Measurements from ENCODE around the gene FGFR4. TPM values are rescaled to one million over a fixed set of nuclear protein-coding genes. Genes with fewer than 3 reads are reported as not detected.
"Not testable (repeated sequence)": the region's sequence is repeated elsewhere in the genome, so short reads cannot be mapped to it uniquely, and the experiment has no call there.

The FGFR4 gene
- 145 and 158 TPM in 2 replicates for total RNA-seq (2014; rRNA removed; shearing (Covaris generic))

DNA sequence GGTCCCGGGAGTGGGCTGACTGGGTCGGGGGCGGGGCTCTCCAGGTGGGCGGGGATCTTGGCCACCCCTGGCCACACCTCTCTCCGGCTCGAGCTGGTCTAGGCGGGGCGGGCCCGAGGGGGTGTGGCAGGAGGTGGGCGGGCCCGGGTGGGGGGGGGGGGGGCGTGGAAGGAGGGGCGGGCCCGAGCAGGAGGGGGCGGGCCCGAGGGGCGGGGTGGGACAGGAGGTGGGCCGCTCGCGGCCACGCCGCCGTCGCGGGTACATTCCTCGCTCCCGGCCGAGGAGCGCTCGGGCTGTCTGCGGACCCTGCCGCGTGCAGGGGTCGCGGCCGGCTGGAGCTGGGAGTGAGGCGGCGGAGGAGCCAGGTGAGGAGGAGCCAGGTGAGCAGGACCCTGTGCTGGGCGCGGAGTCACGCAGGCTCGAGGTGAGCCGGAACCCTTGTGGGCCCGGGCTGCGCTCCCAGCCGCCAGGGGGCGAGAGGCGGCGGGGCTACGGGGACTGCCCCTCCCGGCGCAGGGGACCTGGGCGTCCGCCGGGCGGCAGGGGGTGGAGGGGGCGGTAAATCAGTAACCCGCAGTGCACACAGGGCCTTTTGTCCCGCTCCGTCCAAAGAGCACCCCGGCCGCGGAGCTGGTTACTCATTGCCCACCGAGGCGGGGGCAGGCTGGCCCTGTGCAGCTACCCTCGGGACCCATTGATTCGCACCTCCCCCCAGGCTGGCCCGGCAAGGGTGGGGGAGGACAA, at the start of gene FGFR4:
FGFR4 (plus strand) TSS at position 262 of the 744 bp plus-strand sequence. CDS start 2,688 bp downstream, outside the sequence.
- DNase-seq (ENCODE audit: low spot score): peak; percentile 92

DNA sequence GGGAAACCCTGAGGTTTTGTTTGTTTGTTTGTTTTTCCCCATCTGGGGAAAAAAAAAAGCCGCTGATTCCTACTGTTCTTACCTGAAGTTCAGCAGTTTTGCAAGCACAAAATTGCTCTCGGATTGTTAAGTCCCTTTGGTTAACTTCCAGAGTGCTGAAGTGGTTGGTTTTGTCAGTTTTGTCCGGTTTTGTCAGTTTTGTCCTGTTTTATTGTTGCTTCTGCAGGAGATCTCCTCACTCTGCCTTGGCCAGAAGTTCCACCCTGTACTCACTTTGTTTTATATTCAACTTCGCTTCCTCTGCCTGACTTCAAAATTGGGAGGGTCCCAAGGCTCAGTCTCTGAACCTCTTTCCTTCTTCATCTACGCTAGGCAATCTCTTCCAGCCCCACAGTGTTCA, 49.8 kb upstream of the FGFR4 start:
- DNase-seq (ENCODE audit: low spot score): no peak

DNA sequence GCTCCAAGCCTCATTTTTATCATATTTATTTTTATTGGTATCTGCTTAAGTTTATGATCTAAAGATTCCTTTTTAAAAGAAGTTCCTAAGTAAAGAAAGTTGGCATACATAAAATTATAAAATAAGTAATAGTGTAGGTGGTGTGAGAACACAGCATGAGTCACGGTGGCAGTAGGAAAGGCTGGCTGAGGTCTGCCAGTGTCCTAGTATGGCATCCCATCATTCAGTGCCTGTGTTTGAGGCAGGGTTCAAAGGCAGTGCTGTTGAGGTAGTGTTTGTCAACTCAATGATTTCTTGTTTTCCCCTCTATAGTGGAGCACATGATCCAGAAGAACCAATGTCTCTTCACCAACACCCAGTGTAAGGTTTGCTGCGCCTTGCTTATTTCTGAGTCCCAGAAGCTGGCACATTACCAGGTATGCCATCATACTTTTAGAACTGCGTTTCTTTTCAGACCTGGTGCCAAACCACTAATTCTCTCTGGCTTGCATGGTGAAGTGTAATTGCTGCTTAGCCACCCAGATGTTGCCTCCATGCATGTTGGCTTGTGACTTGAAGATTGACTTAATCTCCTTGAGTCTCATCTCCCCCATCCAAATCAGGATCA, 45.8 kb upstream of the FGFR4 start:
- DNase-seq (ENCODE audit: low spot score): no peak

- no peak for DNase-seq (ENCODE audit: low spot score)
Measured at GRCh38 chr5:177041936-177042335, 44.8 kb upstream of the FGFR4 start.

DNA sequence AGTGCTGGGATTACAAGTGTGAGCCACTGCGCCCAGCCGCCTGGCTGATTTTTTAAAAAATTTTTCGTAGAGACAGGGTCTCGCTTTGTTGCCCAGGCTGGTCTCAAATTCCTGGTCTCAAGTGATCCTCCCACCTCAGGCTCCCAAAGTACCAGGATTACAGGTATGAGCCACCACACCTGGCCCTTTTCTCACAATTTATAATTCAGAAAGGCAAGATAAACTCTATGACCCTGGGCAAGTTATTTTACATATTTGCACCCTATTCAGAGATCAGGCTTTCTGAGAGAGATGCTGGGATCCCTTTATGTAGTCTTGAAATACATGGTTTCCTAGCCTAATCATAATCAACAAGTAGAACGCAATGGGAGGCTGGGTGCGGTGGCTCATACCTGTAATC, 43.6 kb upstream of the FGFR4 start:
- DNase-seq (ENCODE audit: low spot score): no peak

DNA sequence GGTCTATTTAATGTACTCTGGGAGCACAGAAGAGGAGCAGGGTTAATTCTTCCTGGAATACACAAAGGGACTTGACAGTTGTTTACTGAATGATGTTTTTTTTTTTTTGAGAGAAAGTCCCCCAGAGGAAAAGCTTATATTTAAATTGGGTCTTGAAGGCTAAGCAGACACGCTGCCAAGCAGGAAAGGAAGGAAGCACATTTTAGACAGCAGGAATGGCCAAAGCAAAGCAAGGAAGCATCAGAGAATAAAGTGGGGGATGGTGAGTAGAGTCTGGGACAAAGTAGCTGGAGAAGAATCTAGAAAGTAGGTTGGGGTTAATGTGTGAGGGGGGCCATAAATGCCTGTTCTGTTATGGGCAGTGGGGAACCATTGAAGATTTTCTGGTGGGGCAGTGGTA, 42.8 kb upstream of the FGFR4 start:
- DNase-seq (ENCODE audit: low spot score): no peak

DNA sequence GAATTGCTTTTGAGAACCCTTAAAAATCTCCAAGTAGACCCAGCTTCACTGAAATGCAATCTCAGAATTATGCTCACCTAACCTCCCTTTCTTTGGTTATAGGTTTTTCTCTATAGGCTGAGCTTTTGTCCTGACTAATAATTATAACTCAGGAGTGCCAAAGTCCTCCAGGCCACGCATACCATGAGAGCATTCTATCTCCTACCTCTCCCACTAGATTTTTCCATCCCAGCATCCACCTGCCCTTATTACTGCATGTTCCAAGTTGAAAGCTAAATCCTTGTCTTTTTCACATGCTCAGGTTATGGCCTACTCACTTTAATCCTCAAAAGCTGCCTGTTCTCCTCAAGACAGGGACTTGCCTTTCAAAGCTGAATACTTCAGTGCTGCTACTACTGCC, 42.1 kb upstream of the FGFR4 start:
- no peak for DNase-seq (ENCODE audit: low spot score)

DNA sequence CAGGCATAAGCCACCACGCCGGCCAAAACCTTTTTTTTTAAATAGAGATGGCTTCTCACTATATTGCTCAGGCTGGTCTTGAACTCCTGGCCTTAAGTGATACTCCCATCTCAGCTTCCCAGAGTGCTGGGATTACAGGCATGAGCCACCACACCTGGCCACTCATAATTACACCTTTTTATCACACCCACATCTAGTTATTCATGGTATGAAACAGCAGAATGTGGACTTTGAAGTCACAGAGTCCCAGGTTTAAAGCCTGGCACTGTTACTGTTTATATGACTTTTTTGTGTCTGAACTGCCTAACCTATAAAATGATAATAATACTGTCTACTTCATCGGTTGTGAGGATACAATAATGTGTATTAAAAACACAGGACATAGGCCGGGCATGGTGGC, 41.1 kb upstream of the FGFR4 start:
- DNase-seq (ENCODE audit: low spot score): no peak

DNA sequence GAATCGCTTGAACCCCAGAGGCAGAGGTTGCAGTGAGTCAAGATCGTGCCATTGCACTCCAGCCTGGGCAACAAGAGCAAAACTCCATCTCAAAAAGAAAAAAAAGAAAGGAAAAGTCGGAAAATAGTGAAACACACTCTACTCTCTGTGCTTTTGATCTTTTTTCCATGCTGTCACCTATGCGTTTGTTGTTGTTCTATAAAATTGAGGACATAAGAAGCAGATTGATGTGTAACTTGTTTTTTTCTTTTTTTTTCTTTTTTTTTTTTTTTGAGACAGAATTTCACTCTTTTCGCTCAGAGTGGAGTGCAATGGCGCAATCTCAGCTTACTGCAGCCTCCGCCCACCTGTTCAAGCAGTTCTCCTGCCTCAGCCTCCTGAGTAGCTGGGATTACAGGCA, 38.2 kb upstream of the FGFR4 start:
- not testable (repeated sequence) for DNase-seq (ENCODE audit: low spot score)

- DNase-seq (ENCODE audit: low spot score): no peak
Measured at GRCh38 chr5:177049285-177049684, 37.4 kb upstream of the FGFR4 start.

DNA sequence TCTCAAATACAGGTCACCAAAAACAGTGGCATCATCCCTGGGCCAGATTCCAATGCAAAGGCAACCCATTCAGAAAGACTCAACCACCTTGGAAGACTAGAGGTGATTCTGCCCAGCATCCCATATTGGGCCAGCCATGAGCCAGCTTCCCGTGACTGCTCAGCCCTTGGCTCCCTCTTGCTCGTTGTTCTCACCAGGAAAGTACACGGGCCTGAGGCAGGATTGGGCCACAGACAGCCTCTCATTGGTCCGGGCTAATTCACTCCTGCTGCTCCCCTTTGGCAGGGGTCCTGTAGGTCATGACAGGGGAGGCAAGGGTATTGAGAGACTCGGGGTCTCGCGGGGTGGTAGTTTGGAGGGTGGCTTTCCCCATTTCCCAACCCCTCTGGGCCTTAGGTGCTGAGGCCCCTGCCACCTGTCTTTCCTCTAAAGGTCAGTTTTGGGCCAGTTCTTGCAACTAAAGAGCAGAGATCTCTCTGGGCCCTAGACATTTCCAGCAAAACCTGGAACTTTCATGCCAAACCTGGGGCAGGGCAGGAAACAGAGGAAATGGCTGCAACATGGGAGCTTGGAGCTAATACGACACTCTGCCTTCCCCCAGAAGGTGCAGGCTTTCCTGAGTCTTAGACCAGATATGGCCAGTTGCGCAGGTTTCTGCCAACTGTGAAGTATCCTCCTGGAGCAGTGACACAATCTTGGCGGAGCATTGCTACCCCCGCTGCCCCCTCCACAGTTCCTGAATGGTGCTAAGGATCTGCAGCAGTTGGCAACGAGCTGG, 22.0 kb upstream of the FGFR4 start:
- no peak for DNase-seq (ENCODE audit: low spot score)

- no peak for DNase-seq (ENCODE audit: low spot score)
Measured at GRCh38 chr5:177065491-177065890, 21.2 kb upstream of the FGFR4 start.

DNA sequence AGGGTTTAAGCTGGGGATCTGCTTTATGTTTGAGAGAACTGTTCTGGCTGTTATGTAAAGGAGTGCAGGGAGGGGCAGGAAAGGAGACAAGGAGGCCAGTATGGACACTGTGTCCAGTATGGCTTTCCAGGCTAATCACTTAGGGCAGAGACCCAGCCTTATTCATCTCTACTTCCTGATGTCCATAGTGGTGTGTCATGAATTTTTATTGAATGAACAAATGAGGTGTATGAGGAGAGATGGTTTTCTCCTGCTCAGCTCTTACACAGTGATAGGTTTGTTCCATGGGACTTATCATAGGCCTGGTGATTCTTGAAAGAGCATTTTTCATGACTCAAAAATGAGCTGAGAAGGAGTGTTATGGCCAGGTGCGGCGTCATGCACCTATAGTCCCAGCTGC, 20.5 kb upstream of the FGFR4 start:
- DNase-seq (ENCODE audit: low spot score): no peak

- DNase-seq (ENCODE audit: low spot score): no peak
Measured at GRCh38 chr5:177067503-177067902, 19.2 kb upstream of the FGFR4 start.

DNA sequence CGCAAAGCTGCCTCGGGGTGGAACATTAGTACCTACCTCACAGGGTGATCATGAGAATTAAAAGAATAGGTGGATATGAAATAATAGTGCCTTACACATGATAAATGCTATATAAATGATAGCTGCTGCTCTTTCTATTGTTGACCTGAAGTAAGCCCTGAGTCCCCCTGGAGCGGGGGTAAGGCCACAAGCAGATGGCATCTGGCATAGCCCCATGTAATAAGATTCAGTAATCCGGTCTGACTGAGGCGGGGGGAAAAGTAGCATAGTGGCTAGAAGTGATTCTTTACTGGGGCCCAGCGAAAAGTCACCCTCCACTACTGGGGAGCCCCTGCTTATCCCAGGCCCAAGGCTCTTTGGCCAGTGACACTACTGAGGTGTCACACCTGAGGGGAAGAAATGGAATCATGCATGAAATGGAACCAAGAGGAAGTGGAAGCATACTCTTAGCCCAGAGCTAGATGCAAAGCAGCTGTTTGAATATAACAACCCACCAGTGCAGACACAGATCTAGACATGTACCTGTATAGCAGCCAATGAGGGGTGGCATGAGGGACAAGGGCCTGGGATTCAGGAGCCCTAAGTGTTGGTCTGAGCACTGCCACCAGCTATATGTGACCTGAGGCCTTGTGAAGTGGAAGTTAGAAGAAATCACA, 16.1 kb upstream of the FGFR4 start:
- no peak for DNase-seq (ENCODE audit: low spot score)

DNA sequence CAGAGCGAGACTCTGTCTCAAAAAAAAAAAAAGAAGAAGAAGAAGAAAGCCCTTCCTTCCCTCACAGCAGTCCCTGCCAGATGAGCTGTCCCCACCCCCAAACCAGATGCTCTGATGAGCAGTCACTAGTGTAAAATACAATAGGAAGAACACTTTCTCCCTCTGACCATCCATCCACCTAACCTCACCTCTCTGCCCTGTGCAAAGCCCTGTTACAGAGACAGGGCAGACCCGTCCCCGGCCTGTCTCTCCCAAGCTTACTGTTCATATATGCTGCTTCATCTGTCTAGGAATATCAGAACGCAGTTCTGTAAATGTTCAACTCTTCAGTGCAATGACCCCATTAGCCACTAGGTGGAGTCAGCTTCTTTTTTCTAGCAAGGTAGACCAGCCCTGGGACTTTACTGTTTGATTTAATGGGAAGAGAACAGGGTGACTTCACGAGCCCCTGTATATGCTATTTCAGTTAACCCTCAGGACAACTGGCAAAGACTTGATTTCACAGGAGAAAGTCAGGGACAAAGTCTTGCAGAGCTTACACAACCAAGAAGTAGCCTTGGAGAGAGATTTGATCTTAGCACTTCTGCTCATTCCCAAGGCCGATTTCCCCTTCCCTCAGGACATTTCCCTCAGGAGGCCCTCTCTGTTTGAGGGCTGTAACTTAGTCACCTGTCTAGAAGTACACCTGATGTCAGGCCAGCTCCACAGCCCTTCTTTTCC, 14.9 kb upstream of the FGFR4 start:
- DNase-seq (ENCODE audit: low spot score): peak; percentile 94

DNA sequence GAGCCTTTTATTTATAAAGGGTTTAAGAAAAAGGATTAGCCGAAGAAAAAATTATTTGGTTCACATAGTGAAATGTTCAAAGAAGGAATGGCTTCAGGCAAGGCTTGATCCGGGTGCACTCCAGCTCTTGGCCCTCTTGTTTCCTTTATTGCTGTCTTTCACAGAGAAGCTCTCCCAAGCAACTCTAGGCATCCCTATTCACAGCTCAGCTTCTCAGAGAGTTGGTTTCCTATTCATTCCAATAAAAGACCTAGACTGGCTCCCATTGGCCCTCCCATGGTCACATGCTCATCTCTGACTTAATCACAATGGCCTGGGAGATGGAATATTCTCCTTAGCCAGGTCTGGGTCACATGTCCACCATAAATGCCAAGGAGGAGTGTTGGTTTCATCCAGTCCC, 9.4 kb upstream of the FGFR4 start:
- DNase-seq (ENCODE audit: low spot score): peak; percentile 24

- DNase-seq (ENCODE audit: low spot score): no peak
Measured at GRCh38 chr5:177079606-177080005, 7.1 kb upstream of the FGFR4 start.

- no peak for DNase-seq (ENCODE audit: low spot score)
Measured at GRCh38 chr5:177080265-177080664, 6.5 kb upstream of the FGFR4 start.

GRCh38 chr5:177081859-177082258, 4.9 kb upstream of the FGFR4 start:
- no peak for DNase-seq (ENCODE audit: low spot score)

DNA sequence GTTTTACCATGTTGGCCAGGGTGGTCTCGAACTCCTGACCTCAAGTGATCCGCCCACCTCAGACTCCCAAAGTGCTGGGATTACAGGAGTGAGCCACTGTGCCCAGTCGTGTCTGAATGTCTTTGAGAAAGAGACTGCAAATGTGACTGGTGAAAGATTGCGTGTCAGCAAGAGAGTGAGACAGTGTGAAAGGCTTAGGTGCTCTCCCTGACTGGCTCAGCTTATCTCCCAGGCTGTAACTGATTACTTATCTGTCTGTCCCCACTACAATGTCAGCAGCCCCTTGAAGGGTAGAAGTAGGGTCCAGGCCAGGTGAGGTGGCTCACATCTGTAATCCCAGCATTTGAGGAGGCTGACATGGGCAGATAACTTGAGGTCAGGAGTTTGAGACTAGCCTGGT, 3.4 kb upstream of the FGFR4 start:
- DNase-seq (ENCODE audit: low spot score): no peak
